Measurements from ENCODE around the gene SERP2. TPM values are rescaled to one million over a fixed set of nuclear protein-coding genes. Genes with fewer than 3 reads are reported as not detected.

Gene SERP2
- total RNA-seq, 1 donor from 2014 or later: 6.3 TPM

GRCh38 chr13:44409595-44409994 is 36.0 kb downstream of the SERP2 start:
- no peak for DNase-seq (ENCODE audit: low spot score, unreplicated experiment)
- Mint-ChIP-seq H3K27me3 (peaks cover 5% of the 10 kb centered on the region), H3K9me3 (ENCODE audit: low read depth) (no peaks in the 10 kb centered on the region), H3K36me3 (ENCODE audit: insufficient read depth) (no peaks in the 10 kb centered on the region), H3K4me1 (ENCODE audit: low read depth) (peaks cover 18% of the 10 kb centered on the region), H3K27ac (no peak overlapping the region), H3K4me3 (ENCODE audit: low read depth) (no peak overlapping the region)
- TF ChIP-seq, protein P1, sequence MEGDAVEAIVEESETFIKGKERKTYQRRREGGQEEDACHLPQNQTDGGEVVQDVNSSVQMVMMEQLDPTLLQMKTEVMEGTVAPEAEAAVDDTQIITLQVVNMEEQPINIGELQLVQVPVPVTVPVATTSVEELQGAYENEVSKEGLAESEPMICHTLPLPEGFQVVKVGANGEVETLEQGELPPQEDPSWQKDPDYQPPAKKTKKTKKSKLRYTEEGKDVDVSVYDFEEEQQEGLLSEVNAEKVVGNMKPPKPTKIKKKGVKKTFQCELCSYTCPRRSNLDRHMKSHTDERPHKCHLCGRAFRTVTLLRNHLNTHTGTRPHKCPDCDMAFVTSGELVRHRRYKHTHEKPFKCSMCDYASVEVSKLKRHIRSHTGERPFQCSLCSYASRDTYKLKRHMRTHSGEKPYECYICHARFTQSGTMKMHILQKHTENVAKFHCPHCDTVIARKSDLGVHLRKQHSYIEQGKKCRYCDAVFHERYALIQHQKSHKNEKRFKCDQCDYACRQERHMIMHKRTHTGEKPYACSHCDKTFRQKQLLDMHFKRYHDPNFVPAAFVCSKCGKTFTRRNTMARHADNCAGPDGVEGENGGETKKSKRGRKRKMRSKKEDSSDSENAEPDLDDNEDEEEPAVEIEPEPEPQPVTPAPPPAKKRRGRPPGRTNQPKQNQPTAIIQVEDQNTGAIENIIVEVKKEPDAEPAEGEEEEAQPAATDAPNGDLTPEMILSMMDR (IDR thresholded peaks at IDR 0.05; ENCODE audit: unreplicated experiment): no peak

DNA sequence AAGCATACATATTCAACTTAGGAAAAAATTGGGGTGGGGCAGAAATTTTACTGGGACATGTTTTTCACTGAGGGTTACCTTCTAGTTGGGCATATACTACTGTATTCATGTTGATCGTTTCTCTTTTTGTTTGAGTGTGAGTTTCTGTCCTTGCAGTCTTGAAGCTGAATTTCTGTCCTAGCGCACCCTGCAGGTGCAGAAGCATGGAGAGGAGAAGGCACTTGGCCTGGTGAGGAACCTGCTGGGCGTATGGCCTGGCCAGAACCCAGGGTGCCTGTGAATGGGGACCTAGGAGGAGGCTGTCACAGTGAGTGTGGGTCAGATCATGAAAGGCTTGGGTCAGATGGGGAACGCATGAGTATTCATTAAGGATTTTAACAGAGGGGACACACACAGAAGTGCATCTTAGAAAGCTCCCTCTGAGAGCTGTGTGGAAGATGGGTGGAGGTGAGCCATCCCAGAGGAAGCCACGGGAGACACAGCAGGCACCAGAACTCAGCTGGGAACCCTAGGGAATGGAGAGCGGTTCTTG is 36.8 kb downstream of the SERP2 start:
- TF ChIP-seq, protein P1 (IDR thresholded peaks at IDR 0.05; ENCODE audit: unreplicated experiment): no peak

GRCh38 chr13:44411841-44412240 is 38.2 kb downstream of the SERP2 start:
- Mint-ChIP-seq H3K4me1 (ENCODE audit: low read depth) (peaks cover 4% of the 10 kb centered on the region), H3K36me3 (ENCODE audit: insufficient read depth) (no peaks in the 10 kb centered on the region), H3K9me3 (ENCODE audit: low read depth) (no peaks in the 10 kb centered on the region), H3K27ac (no peak overlapping the region), H3K4me3 (ENCODE audit: low read depth) (no peak overlapping the region), H3K27me3 (peaks cover 8% of the 10 kb centered on the region)
- TF ChIP-seq, protein P1 (IDR thresholded peaks at IDR 0.05; ENCODE audit: unreplicated experiment): no peak
- no peak for DNase-seq (ENCODE audit: low spot score, unreplicated experiment)

More for the DNA sequence above, 36.8 kb downstream of the SERP2 start:
- Mint-ChIP-seq H3K4me1 (ENCODE audit: low read depth) (peaks cover 10% of the 10 kb centered on the region), H3K36me3 (ENCODE audit: insufficient read depth) (no peaks in the 10 kb centered on the region), H3K4me3 (ENCODE audit: low read depth) (no peak overlapping the region), H3K27ac (no peak overlapping the region), H3K27me3 (peaks cover 5% of the 10 kb centered on the region), H3K9me3 (ENCODE audit: low read depth) (no peaks in the 10 kb centered on the region)
- no peak for DNase-seq (ENCODE audit: low spot score, unreplicated experiment)

- DNase-seq (ENCODE audit: low spot score, unreplicated experiment): no peak
- peaks cover 8% of the 10 kb centered on the region for H3K27me3 Mint-ChIP-seq
Measured at GRCh38 chr13:44412346-44412935, 38.8 kb downstream of the SERP2 start.

GRCh38 chr13:44413095-44413494 is 39.5 kb downstream of the SERP2 start:
- Mint-ChIP-seq H3K4me3 (ENCODE audit: low read depth) (no peak overlapping the region), H3K9me3 (ENCODE audit: low read depth) (no peaks in the 10 kb centered on the region), H3K27me3 (peaks cover 8% of the 10 kb centered on the region), H3K4me1 (ENCODE audit: low read depth) (peaks cover 6% of the 10 kb centered on the region), H3K36me3 (ENCODE audit: insufficient read depth) (no peaks in the 10 kb centered on the region), H3K27ac (no peak overlapping the region)
- TF ChIP-seq, protein P1 (IDR thresholded peaks at IDR 0.05; ENCODE audit: unreplicated experiment): no peak
- no peak for DNase-seq (ENCODE audit: low spot score, unreplicated experiment)

More at GRCh38 chr13:44412346-44412935, 38.8 kb downstream of the SERP2 start:
- TF ChIP-seq, protein P1 (IDR thresholded peaks at IDR 0.05; ENCODE audit: unreplicated experiment): no peak
- H3K27ac Mint-ChIP-seq: no peak overlapping the region
- no peak overlapping the region for H3K4me3 Mint-ChIP-seq (ENCODE audit: low read depth)
- H3K36me3 Mint-ChIP-seq (ENCODE audit: insufficient read depth): no peaks in the 10 kb centered on the region
- peaks cover 4% of the 10 kb centered on the region for H3K4me1 Mint-ChIP-seq (ENCODE audit: low read depth)
- H3K9me3 Mint-ChIP-seq (ENCODE audit: low read depth): no peaks in the 10 kb centered on the region

Measured in progenitor cell of endocrine pancreas (in vitro differentiated cells).